ENCODE measurements around the gene IGFL4.

IGFL4 gene

DNA sequence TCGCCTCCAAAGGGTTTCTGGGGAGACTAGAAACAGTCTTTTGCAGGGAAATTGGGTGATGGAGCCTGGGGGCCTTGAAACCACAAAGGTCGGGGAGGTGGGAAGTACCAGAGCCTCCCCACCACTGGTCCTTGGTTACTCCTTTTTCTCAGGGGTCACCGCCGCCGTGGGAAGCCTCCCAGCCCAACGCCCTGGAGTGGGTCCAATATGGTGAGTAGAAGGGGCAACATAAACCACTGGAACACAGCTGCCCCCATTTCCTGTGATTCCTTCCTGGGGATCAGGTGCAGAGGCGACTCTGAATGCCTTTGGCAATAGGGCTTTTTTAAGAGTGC lies 23.7 kb downstream of the IGFL4 start:
- H3K9me3 Mint-ChIP-seq = no peaks in the 10 kb centered on the region
- peaks cover 18% of the 10 kb centered on the region for H3K4me1 Mint-ChIP-seq
- H3K4me3 Mint-ChIP-seq = peak overlapping the region; percentile 11
- H3K27ac Mint-ChIP-seq = no peak overlapping the region
- H3K27me3 Mint-ChIP-seq (ENCODE audit: low read depth, poor library complexity) = peaks cover 48% of the 10 kb centered on the region
- DNase-seq = no peak
- TF ChIP-seq, protein P1, sequence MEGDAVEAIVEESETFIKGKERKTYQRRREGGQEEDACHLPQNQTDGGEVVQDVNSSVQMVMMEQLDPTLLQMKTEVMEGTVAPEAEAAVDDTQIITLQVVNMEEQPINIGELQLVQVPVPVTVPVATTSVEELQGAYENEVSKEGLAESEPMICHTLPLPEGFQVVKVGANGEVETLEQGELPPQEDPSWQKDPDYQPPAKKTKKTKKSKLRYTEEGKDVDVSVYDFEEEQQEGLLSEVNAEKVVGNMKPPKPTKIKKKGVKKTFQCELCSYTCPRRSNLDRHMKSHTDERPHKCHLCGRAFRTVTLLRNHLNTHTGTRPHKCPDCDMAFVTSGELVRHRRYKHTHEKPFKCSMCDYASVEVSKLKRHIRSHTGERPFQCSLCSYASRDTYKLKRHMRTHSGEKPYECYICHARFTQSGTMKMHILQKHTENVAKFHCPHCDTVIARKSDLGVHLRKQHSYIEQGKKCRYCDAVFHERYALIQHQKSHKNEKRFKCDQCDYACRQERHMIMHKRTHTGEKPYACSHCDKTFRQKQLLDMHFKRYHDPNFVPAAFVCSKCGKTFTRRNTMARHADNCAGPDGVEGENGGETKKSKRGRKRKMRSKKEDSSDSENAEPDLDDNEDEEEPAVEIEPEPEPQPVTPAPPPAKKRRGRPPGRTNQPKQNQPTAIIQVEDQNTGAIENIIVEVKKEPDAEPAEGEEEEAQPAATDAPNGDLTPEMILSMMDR (IDR thresholded peaks at IDR 0.05) = no peak
- no peaks in the 10 kb centered on the region for H3K36me3 Mint-ChIP-seq (ENCODE audit: low read depth)

DNA sequence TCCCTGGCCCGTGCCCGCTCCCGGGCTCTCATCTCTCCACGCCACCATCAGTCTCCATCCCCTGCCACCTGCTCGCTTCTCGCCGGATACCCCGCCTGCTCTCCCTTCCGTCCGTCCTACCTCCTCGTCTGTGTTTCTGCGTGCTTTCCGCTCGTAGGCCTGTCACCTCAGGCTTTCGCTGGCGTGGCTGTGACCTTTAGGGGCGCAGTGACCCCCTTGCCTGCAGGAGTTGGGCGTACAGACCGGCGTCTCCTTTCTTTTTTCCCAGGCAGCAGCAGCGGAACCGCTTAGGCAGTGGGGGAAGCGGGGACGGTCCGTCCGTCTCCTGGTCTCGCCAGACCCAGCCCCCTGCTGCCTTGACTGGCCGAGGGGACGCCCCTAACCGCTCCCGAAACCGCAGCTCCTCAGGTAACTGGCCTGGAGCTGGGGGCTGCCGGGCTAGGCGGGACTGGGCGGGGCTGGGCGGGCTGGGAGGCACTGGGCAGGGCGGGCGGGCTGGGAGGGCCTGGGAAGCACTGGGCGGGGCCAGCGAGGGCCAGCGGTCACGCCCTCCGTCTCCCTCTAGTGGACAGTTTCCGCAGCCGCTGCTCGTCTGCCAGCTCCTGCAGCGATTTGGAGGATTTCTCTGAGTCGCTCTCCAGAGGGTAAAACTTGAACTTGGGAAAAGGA lies 24.2 kb downstream of the IGFL4 start:
- peak overlapping the region; percentile 83 for H3K4me3 Mint-ChIP-seq
- no peak overlapping the region for H3K27ac Mint-ChIP-seq
- TF ChIP-seq, protein P1 (IDR thresholded peaks at IDR 0.05) = peak; percentile 76
- H3K9me3 Mint-ChIP-seq = no peaks in the 10 kb centered on the region
- peak; percentile 90 for DNase-seq
- H3K27me3 Mint-ChIP-seq (ENCODE audit: low read depth, poor library complexity) = peaks cover 51% of the 10 kb centered on the region
- peaks cover 18% of the 10 kb centered on the region for H3K4me1 Mint-ChIP-seq
- H3K36me3 Mint-ChIP-seq (ENCODE audit: low read depth) = no peaks in the 10 kb centered on the region

DNA sequence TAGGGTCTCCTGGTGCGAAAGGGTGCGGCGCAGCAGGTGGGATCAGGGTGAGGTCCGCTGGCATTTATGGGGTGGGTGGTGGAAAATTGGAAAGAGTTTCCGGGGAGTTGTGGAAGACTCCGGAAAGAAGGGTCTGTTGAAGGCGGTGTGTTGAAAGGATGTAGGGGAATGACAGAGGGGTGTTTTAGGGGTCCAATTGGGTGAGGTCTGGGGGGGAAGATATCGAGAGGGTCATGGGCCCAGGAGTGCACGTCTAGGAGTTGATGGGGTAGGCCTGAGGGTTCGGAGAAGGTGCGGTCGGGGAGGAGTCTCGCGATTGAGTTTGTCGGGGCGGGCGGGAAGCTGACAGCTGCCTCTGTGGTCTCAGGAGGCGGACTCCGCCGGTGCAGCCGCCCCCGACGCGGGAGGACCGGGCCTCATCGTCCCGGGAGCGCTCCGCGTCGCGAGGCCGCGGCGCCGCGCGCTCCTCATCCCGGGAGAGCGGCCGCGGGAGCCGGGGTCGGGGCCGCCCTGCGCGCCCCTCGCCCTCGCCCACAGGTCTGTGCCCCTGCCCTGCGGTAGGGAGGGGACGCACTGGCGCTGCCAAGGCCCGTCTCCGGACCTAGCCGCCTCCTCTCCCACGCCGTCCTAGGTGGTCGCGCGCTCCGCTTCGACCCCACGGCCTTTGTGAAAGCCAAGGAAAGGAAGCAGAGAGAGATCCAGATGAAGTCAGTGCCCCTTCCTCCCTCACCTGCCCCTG lies 24.9 kb downstream of the IGFL4 start:
- DNase-seq = peak; percentile 38
- TF ChIP-seq, protein P1 (IDR thresholded peaks at IDR 0.05) = no peak
- H3K36me3 Mint-ChIP-seq (ENCODE audit: low read depth) = no peaks in the 10 kb centered on the region

DNA sequence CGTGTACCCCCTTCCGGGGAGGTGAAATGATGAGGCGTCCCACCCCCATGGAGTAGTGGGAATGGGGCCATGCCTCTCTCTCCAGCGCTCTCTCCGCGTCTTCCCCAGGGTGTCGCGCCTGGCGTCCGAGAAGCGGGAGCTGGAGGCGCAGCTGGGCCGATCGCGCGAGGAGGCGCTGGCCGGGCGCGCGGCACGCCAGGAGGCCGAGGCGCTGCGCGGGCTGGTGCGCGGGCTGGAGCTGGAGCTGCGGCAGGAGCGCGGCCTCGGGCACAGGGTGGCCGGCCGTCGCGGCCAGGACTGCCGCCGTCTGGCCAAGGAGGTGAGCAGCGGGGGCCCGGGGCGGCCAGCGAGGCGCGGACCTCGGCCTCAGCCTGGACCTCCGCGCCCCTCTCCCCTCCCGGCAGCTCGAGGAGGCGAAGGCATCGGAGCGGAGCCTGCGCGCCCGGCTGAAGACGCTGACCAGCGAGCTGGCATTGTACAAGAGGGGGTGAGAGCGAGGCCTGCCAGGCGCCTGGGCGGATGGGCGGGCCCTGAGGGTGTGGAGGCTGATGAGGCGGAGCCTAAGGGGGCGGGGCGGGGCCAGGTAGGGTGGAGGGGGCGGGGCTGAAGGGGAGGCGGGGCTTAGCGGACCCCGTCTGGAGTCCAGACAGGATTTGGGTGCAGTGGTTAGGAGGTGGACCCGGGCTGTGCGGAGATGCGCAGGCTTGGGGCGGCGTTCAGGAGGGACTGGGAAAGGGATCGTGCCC lies 25.7 kb downstream of the IGFL4 start:
- peak overlapping the region; percentile 77 for H3K4me3 Mint-ChIP-seq
- no peaks in the 10 kb centered on the region for H3K9me3 Mint-ChIP-seq
- H3K27ac Mint-ChIP-seq = no peak overlapping the region
- no peaks in the 10 kb centered on the region for H3K36me3 Mint-ChIP-seq (ENCODE audit: low read depth)
- peaks cover 20% of the 10 kb centered on the region for H3K4me1 Mint-ChIP-seq
- peaks cover 51% of the 10 kb centered on the region for H3K27me3 Mint-ChIP-seq (ENCODE audit: low read depth, poor library complexity)
- peak; percentile 88 for DNase-seq
- TF ChIP-seq, protein P1 (IDR thresholded peaks at IDR 0.05) = no peak

More for the DNA sequence above, 24.9 kb downstream of the IGFL4 start:
- peak overlapping the region; percentile 83 for H3K4me3 Mint-ChIP-seq
- H3K27ac Mint-ChIP-seq = no peak overlapping the region
- peaks cover 18% of the 10 kb centered on the region for H3K4me1 Mint-ChIP-seq
- H3K27me3 Mint-ChIP-seq (ENCODE audit: low read depth, poor library complexity) = peaks cover 51% of the 10 kb centered on the region
- no peaks in the 10 kb centered on the region for H3K9me3 Mint-ChIP-seq

DNA sequence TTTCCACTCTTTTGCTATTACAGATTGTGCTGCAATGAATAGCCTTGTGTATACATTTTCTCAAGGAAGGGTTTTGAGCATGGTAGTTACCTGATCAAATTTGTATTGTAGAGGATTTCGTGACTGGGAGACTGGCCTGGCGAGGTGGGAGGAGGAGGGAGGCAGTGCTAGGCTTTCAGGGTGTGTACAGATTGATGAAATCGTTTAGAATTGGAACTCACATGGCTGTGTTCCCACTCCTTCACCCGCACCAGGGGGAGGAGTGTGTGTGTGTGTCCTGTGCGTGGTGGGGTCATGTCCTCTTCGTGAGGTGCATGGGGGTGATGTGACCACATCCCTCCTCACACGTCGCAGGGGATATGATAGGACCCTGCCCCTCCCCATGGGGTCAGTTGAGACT lies 26.3 kb downstream of the IGFL4 start:
- no peaks in the 10 kb centered on the region for H3K9me3 Mint-ChIP-seq
- H3K27ac Mint-ChIP-seq = no peak overlapping the region
- TF ChIP-seq, protein P1 (IDR thresholded peaks at IDR 0.05) = no peak
- H3K27me3 Mint-ChIP-seq (ENCODE audit: low read depth, poor library complexity) = peaks cover 51% of the 10 kb centered on the region
- no peak for DNase-seq
- peak overlapping the region; percentile 77 for H3K4me3 Mint-ChIP-seq
- H3K4me1 Mint-ChIP-seq = peaks cover 23% of the 10 kb centered on the region
- H3K36me3 Mint-ChIP-seq (ENCODE audit: low read depth) = no peaks in the 10 kb centered on the region
